IMR-90 (cell line): ENCODE results near the gene BTAF1. TPM values are rescaled to one million over a fixed set of nuclear protein-coding genes. Genes with fewer than 3 reads are reported as not detected.
A peak's percentile ranks its signal among the peaks of the same experiment; 100 is the strongest.

Experiments
- ATAC-seq: fragments of 200-7000 bp; cut with Tn5 transposase; 2 replicates; pipeline ENCODE4 v1.9.1; 2020; ENCODE audit warnings: low read depth, mild to moderate bottlenecking, moderate library complexity
- BruUV-seq: library from RNA; stranded (reverse); fragments of 400-500 nt; replicated peaks from 2 replicates; lab custom pipeline; 2021; lab: Mats Ljungman, UMichigan
- CTCF ChIA-PET: fragments of 300-600 bp; formaldehyde crosslinking; extraction: SDS; loops from one replicate; lab custom pipeline; 2021; ENCODE audit warnings: antibody characterized with exemption; lab: Yijun Ruan, JAX
- POLR2A ChIA-PET: fragments of 300-600 bp; sonication (Branson Sonifier 250); formaldehyde crosslinking; loops from one replicate; lab custom pipeline; 2022; ENCODE audit warnings: antibody characterized with exemption; ENCODE audit not compliant: unreplicated experiment; lab: Charles Lee
- DNase-seq: peaks from one replicate; pipeline ENCODE4 v3.0.0; 2013
- H2AFZ ChIP-seq: replicated peaks from 2 replicates; pipeline ENCODE3; 2013; ENCODE audit warnings: low read length, mild to moderate bottlenecking; ENCODE audit not compliant: poor library complexity
- H2AK5ac ChIP-seq: 2 replicates; pipeline ENCODE4 v1.6.1; 2013; ENCODE audit warnings: low read depth, low read length, inconsistent platforms
- H2AK9ac ChIP-seq: replicated peaks from 2 replicates; pipeline ENCODE3; 2013; ENCODE audit warnings: mild to moderate bottlenecking, low read depth, low read length, moderate library complexity; ENCODE audit not compliant: poor library complexity
- H2BK120ac ChIP-seq: 2 replicates; pipeline ENCODE4 v1.6.1; 2013; ENCODE audit warnings: low read depth, low read length, inconsistent platforms
- H2BK15ac ChIP-seq: 3 replicates; pipeline ENCODE4 v1.6.1; 2013; ENCODE audit warnings: low read depth, low read length, inconsistent platforms
- H2BK20ac ChIP-seq: 2 replicates; pipeline ENCODE4 v1.6.1; 2013; ENCODE audit warnings: low read depth, mild to moderate bottlenecking, inconsistent platforms, low read length, moderate library complexity
- H2BK5ac ChIP-seq: 2 replicates; pipeline ENCODE4 v1.6.1; 2013; ENCODE audit warnings: mild to moderate bottlenecking, low read depth, low read length, inconsistent platforms; ENCODE audit not compliant: poor library complexity, severe bottlenecking
- H3K14ac ChIP-seq: replicated peaks from 2 replicates; pipeline ENCODE4 v1.6.1; 2013; ENCODE audit warnings: low read depth, low read length, inconsistent platforms
- H3K18ac ChIP-seq: 2 replicates; pipeline ENCODE4 v1.6.1; 2013; ENCODE audit warnings: low read depth, low read length, control low read depth
- H3K23ac ChIP-seq: 2 replicates; pipeline ENCODE4 v1.6.1; 2013; ENCODE audit warnings: low read depth, low read length, inconsistent platforms
- H3K27ac ChIP-seq: 2 replicates; pipeline ENCODE4 v1.5.1; 2013; ENCODE audit warnings: mild to moderate bottlenecking, control low read depth, low read length; ENCODE audit not compliant: insufficient read depth
- H3K27me3 ChIP-seq: 2 replicates; pipeline ENCODE4 v1.6.1; 2013; ENCODE audit warnings: low read length; ENCODE audit not compliant: control insufficient read depth, insufficient read depth
- H3K36me3 ChIP-seq: 2 replicates; pipeline ENCODE4 v1.6.1; 2013; ENCODE audit warnings: low read length, mixed read lengths; ENCODE audit not compliant: control insufficient read depth, insufficient read depth
- H3K4ac ChIP-seq: 2 replicates; pipeline ENCODE4 v1.6.1; 2013; ENCODE audit warnings: low read depth, low read length, inconsistent platforms
- H3K4me1 ChIP-seq: 2 replicates; pipeline ENCODE4 v1.6.1; 2013; ENCODE audit warnings: low read length, mixed read lengths; ENCODE audit not compliant: control insufficient read depth, insufficient read depth
- H3K4me2 ChIP-seq: 2 replicates; pipeline ENCODE4 v1.6.1; 2013; ENCODE audit warnings: low read depth, mild to moderate bottlenecking, control low read depth, low read length, moderate library complexity
- H3K4me3 ChIP-seq: 2 replicates; pipeline ENCODE4 v1.5.1; 2013; ENCODE audit warnings: low read depth, mild to moderate bottlenecking, control low read depth, low read length, moderate library complexity; ENCODE audit not compliant: insufficient read depth
- H3K56ac ChIP-seq: 2 replicates; pipeline ENCODE4 v1.6.1; 2013; ENCODE audit warnings: low read length, inconsistent platforms; ENCODE audit not compliant: insufficient read depth; ENCODE audit errors: extremely low read depth
- H3K79me1 ChIP-seq, 2 experiments: 2 replicates each; pipeline ENCODE4 v1.6.1; 2013; ENCODE audit warnings: low read length in 2 of 2, inconsistent platforms in 1 of 2, low read depth in 1 of 2
- H3K9ac ChIP-seq: 2 replicates; pipeline ENCODE4 v1.6.1; 2013; ENCODE audit warnings: low read depth, low read length, control low read depth
- H3K9me1 ChIP-seq: 2 replicates; pipeline ENCODE4 v1.6.1; 2013; ENCODE audit warnings: low read length, inconsistent platforms; ENCODE audit not compliant: insufficient read depth
- H3K9me3 ChIP-seq: 2 replicates; pipeline ENCODE4 v1.6.1; 2013; ENCODE audit warnings: low read length; ENCODE audit not compliant: control insufficient read depth, insufficient read depth
- H4K20me1 ChIP-seq: 2 replicates; pipeline ENCODE4 v1.6.1; 2013; ENCODE audit warnings: low read length, inconsistent platforms; ENCODE audit not compliant: insufficient read depth
- H4K5ac ChIP-seq: 2 replicates; pipeline ENCODE4 v1.6.1; 2013; ENCODE audit warnings: mild to moderate bottlenecking, low read depth, low read length, control low read depth
- H4K8ac ChIP-seq, 2 experiments: 2 replicates each; pipeline ENCODE4 v1.6.1; 2013; ENCODE audit warnings: low read depth in 2 of 2, low read length in 2 of 2, control low read depth in 1 of 2, inconsistent platforms in 1 of 2
- H4K91ac ChIP-seq: 2 replicates; pipeline ENCODE4 v1.6.1; 2013; ENCODE audit warnings: low read depth, low read length, inconsistent platforms; ENCODE audit not compliant: insufficient read depth
- BHLHE40 ChIP-seq: fragments of 150-350 bp; IDR thresholded peaks from 2 replicates; pipeline ENCODE4 v1.6.1; 2016; ENCODE audit warnings: mild to moderate bottlenecking, low read depth, low read length
- CEBPB ChIP-seq: IDR thresholded peaks from 2 replicates; pipeline ENCODE4 v1.6.1; 2012; ENCODE audit warnings: low read depth, low read length, improper control_type of control experiment
- CHD1 ChIP-seq: IDR thresholded peaks from 2 replicates; pipeline ENCODE4 v1.6.1; 2012; ENCODE audit warnings: low read depth, low read length, improper control_type of control experiment
- CTCF ChIP-seq: conservative IDR thresholded peaks from 2 replicates; pipeline ENCODE4 v1.5.1; 2012; ENCODE audit warnings: mild to moderate bottlenecking, low read depth, low read length, improper control_type of control experiment
- ELK1 ChIP-seq: fragments of 150-350 bp; IDR thresholded peaks from 2 replicates; pipeline ENCODE4 v1.6.1; 2016; ENCODE audit warnings: low read depth, mild to moderate bottlenecking, low read length, moderate library complexity, borderline replicate concordance
- MAFK ChIP-seq: IDR thresholded peaks from 2 replicates; pipeline ENCODE4 v1.6.1; 2012; ENCODE audit warnings: low read depth, low read length, improper control_type of control experiment
- NFE2L2 ChIP-seq: fragments of 150-350 bp; IDR thresholded peaks from 2 replicates; pipeline ENCODE4 v1.6.1; 2016; ENCODE audit warnings: low read depth, mild to moderate bottlenecking, low read length
- POLR2A ChIP-seq: IDR thresholded peaks from 2 replicates; pipeline ENCODE4 v1.6.1; 2012; ENCODE audit warnings: mild to moderate bottlenecking, low read depth, low read length
- RCOR1 ChIP-seq: IDR thresholded peaks from 2 replicates; pipeline ENCODE4 v1.6.1; 2012; ENCODE audit warnings: mild to moderate bottlenecking, low read length, improper control_type of control experiment; ENCODE audit not compliant: insufficient replicate concordance
- SMC3 ChIP-seq: fragments of 150-350 bp; IDR thresholded peaks from 2 replicates; pipeline ENCODE4 v1.6.1; 2016; ENCODE audit warnings: low read depth, mild to moderate bottlenecking, antibody characterized with exemption, low read length, moderate library complexity
- USF2 ChIP-seq: fragments of 150-350 bp; IDR thresholded peaks from 2 replicates; pipeline ENCODE4 v1.6.1; 2017; ENCODE audit warnings: mild to moderate bottlenecking, antibody characterized with exemption, low read length, low read depth
- WGBS, 2 experiments: methylation state at CpG; one replicate each; pipeline versions ENCODE4 v1.1.5 to v1.1.7; 2013; ENCODE audit warnings: missing lambda C conversion rate in 2 of 2; ENCODE audit not compliant: insufficient read length in 1 of 2; ENCODE audit errors: extremely low coverage in 2 of 2; 5-methylcytosine and 5-hydroxymethylcytosine counted together
- dilution Hi-C: fragments of 300-500 bp; cut with HindIII; formaldehyde crosslinking; loops from one replicate; pipeline ENCODE4 v1.14.3; 2018; ENCODE audit warnings: low sequenced_read_pairs; ENCODE audit not compliant: unreplicated experiment
- in situ Hi-C: fragments of 300-500 bp; cut with MboI; formaldehyde crosslinking; loops from 3 replicates; pipeline ENCODE4 v1.14.3; 2019; ENCODE audit warnings: low sequenced_read_pairs, inconsistent platforms, mixed read lengths
- intact Hi-C: fragments of 100-400 bp; cut with micrococcal nuclease; formaldehyde crosslinking; loops from 2 replicates; pipeline ENCODE4 v1.10.0; 2022
- polyA plus RNA-seq, 3 experiments: library from polyadenylated mRNA; depleted of rRNA; stranded (reverse); fragments of >200 nt; gene quantifications; 2 replicates each; pipeline ENCODE4 v1.2.3, GENCODE V29; 2012; ENCODE audit warnings: low replicate concordance in 1 of 3
- total RNA-seq: library from RNA; depleted of rRNA; stranded (reverse); fragments of >200 nt; gene quantifications from 2 replicates; pipeline ENCODE4 v1.2.3, GENCODE V29; 2012

The BTAF1 gene
- total and polyA plus RNA-seq, 2 of the 4 experiments (the other 2 are of a cell fraction) = 15.0 to 42.3 TPM

- in situ Hi-C loops = no loop called here
- Histone ChIP-seq H2BK120ac (no peak overlapping the region), H3K4ac (no peak overlapping the region), H3K56ac (no peak overlapping the region), H3K27me3 (no peaks in the 10 kb centered on the region), H3K23ac (no peak overlapping the region), H2BK15ac (no peak overlapping the region), H3K4me1 (peaks cover 4% of the 10 kb centered on the region), H2BK20ac (no peak overlapping the region), H4K5ac (no peak overlapping the region), H4K20me1 (no peaks in the 10 kb centered on the region), H3K9me3 (no peaks in the 10 kb centered on the region), H4K91ac (no peak overlapping the region), H2AK9ac (no peak overlapping the region), H3K27ac (no peak overlapping the region), H3K36me3 (peaks cover 5% of the 10 kb centered on the region), H2AFZ (no peak overlapping the region), H3K4me3 (no peak overlapping the region), H3K18ac (no peak overlapping the region), H2BK5ac (no peak overlapping the region), H3K9ac (no peak overlapping the region), H3K9me1 (peaks cover 9% of the 10 kb centered on the region), H4K8ac (no peak overlapping the region), H3K14ac (0 out of 2 replicates have a peak overlapping the region, but pooled peaks have one; percentile 45), H3K4me2 (no peak overlapping the region), H3K79me1 (peaks cover 11 to 16% of the 10 kb centered on the region in 2 experiments), H2AK5ac (no peak overlapping the region)
- dilution Hi-C loops = no loop called here
- CTCF ChIA-PET = no interaction called here
- no peak for DNase-seq
- WGBS, 2 experiments = no CpG with 5 or more reads among the region's 5 CpGs
- POLR2A ChIA-PET = no interaction called here
- TF ChIP-seq RCOR1 (no peak), USF2 (no peak), NFE2L2 (no peak), CHD1 (no peak), SMC3 (no peak), POLR2A (no peak), CTCF (no peak), BHLHE40 (no peak), MAFK (no peak), ELK1 (no peak), CEBPB (no peak)
- intact Hi-C loops = no loop called here
- BruUV-seq = no TSS peak
- ATAC-seq = no peak
These were observed 52.9 kb downstream of the BTAF1 start for GRCh38 chr10:91976317-91977051.
